Large intestine (tissue), 12 donors: ENCODE results near the gene NPIPB4. TPM values are rescaled to one million over a fixed set of nuclear protein-coding genes. Genes with fewer than 3 reads are reported as not detected.
"Not testable (repeated sequence)": the region's sequence is repeated elsewhere in the genome, so short reads cannot be mapped to it uniquely, and the experiment has no call there.

Experiments
- DNase-seq, 2 donors: peaks; one replicate each; pipeline versions ENCODE4 v3.0.0 to v3.0.0-alpha.2; 2013
- H3K27ac ChIP-seq: one replicate; pipeline ENCODE4 v1.5.1; 2013; ENCODE audit warnings: low read length
- H3K27me3 ChIP-seq: 2 replicates; pipeline ENCODE4 v1.6.1; 2013; ENCODE audit warnings: low read length; ENCODE audit not compliant: control insufficient read depth, insufficient read depth
- H3K36me3 ChIP-seq: 2 replicates; pipeline ENCODE4 v1.6.1; 2013; ENCODE audit warnings: low read length; ENCODE audit not compliant: control insufficient read depth, insufficient read depth
- H3K4me1 ChIP-seq: one replicate; pipeline ENCODE4 v1.6.1; 2013; ENCODE audit warnings: low read length; ENCODE audit not compliant: control insufficient read depth, insufficient read depth
- H3K4me3 ChIP-seq: one replicate; pipeline ENCODE4 v1.5.1; 2013; ENCODE audit warnings: low read length
- H3K9me3 ChIP-seq: one replicate; pipeline ENCODE4 v1.6.1; 2013; ENCODE audit warnings: mild to moderate bottlenecking, low read depth, low read length, moderate library complexity; ENCODE audit not compliant: control insufficient read depth
- WGBS: methylation state at CpG from one replicate; pipeline ENCODE4 v1.1.5; 2013; ENCODE audit warnings: low lambda C conversion rate; ENCODE audit not compliant: insufficient coverage; 5-methylcytosine and 5-hydroxymethylcytosine counted together
- long read RNA-seq, 11 donors: transcript quantifications; one replicate each; lab custom pipeline, GENCODE V29; 2026
- polyA plus RNA-seq: library from polyadenylated mRNA; unstranded; fragments of 120-200 nt; gene quantifications from one replicate; pipeline ENCODE4 v1.2.1, GENCODE V29; 2013

NPIPB4 gene
- polyA plus RNA-seq, result 157 TPM
- long read RNA-seq, donor 1, result 0 reads
- long read RNA-seq, donor 2, partial matches to known transcripts, result 0 of 1 reads
- long read RNA-seq, donor 2, other reads (novel, unspliced or antisense), result 0 of 1 reads
- long read RNA-seq, donor 3, result 0 reads
- long read RNA-seq, donor 4, result 0 reads
- long read RNA-seq, donor 5, result 0 reads
- long read RNA-seq, donor 6, partial matches to known transcripts, result 18 of 18 reads
- long read RNA-seq, donor 6, other reads (novel, unspliced or antisense), result 0 of 18 reads
- long read RNA-seq, donor 7, partial matches to known transcripts, result 15 of 15 reads
- long read RNA-seq, donor 7, other reads (novel, unspliced or antisense), result 0 of 15 reads
- long read RNA-seq, donor 8, result 0 reads
- long read RNA-seq, donor 9, result 0 reads
- long read RNA-seq, donor 10, result 0 reads
- long read RNA-seq, donor 11, result 0 reads

DNA sequence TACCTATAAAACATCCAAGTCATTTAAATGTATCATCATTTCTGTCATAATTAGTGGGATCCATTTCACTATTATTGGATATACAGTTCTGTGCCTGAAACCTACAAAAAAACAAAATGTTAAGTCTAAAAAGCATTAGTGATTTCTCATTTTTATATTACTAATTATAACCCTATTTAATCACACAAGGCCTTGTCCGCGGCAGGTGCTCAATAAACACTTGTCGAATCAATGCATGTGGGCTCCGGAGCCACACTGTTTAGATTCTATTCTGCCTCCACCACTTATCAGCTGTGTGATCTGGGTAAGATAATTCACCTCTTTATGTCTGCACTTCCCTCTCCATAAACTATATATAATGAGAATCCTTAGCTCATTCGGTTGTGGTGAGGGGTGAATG is at the start of gene NPIPB4:
Gene NPIPB4 (minus strand): TSS at position 101 of the 400 bp plus-strand sequence. CDS start 378 bp downstream, outside the sequence.
- DNase-seq, H3K4me3 ChIP-seq, H3K4me1 ChIP-seq, H3K27ac ChIP-seq, H3K27me3 ChIP-seq, H3K36me3 ChIP-seq, H3K9me3 ChIP-seq: not testable (repeated sequence)
- WGBS, result no CpG with 5 or more reads among the region's 5 CpGs

DNA sequence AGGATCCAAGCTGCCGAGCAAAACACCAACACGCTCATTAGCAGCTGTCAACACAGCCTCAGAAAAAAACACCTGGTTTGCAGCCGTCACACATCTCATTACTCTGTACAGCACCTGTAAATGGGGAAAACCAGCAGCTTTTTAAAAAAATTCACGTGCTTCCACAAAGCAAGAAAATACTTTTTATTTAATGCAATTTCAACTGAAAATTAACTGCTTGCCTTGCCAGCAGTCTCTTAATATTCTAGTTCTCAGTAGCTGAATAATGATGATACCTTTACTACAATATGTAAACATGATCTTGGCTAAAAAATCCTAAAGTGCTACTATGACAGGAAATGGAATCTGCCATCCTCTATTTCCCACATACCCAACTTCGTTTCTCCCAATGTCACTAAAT is 41.4 kb upstream of the NPIPB4 start:
- not testable (repeated sequence) for H3K27me3 ChIP-seq, H3K4me1 ChIP-seq, H3K9me3 ChIP-seq, H3K4me3 ChIP-seq, DNase-seq, H3K36me3 ChIP-seq, H3K27ac ChIP-seq
- WGBS, result no CpG with 5 or more reads among the region's 5 CpGs

DNA sequence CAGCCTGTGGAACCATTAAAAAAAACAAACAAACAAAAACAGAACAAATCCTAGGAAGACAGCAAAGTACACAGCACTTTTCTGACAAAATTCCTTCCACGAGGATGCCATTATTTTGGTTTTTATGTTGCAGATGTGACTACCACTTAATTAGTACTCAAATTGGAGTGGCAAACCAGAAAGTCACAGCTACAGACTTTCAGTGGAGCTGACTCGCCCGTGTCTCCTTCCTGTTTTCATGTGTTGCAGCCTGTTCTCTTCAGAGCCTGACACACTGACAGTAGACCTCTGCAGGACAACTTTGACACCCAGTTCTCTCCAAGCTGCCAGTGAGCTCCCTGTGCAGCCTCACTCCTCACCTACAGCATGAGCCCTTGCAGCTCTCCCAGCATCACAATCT is 24.4 kb upstream of the NPIPB4 start:
- not testable (repeated sequence) for DNase-seq, H3K4me3 ChIP-seq, H3K4me1 ChIP-seq, H3K27ac ChIP-seq, H3K9me3 ChIP-seq, H3K36me3 ChIP-seq, H3K27me3 ChIP-seq
- WGBS, result no CpG with 5 or more reads among the region's 3 CpGs

DNA sequence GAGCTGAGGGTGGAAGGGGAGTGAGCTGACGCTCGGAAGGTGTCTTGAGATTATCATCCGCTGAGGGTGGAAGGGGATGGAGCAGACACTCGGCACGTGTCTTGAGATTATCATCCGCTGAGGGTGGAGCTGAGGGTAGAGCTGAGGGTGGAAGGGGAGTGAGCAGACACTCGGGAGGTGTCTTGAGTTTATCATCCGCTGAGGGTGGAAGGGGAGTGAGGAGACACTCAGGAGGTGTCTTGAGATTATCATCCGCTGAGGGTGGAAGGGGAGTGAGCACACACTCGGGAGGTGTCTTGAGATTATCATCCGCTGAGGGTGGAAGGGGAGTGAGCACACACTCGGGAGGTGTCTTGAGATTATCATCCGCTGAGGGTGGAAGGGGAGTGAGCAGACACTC is 20.4 kb downstream of the NPIPB4 start:
- H3K4me1 ChIP-seq, DNase-seq, H3K36me3 ChIP-seq, H3K27me3 ChIP-seq, H3K27ac ChIP-seq, H3K4me3 ChIP-seq, H3K9me3 ChIP-seq: not testable (repeated sequence)
- no CpG with 5 or more reads among the region's 13 CpGs for WGBS

DNA sequence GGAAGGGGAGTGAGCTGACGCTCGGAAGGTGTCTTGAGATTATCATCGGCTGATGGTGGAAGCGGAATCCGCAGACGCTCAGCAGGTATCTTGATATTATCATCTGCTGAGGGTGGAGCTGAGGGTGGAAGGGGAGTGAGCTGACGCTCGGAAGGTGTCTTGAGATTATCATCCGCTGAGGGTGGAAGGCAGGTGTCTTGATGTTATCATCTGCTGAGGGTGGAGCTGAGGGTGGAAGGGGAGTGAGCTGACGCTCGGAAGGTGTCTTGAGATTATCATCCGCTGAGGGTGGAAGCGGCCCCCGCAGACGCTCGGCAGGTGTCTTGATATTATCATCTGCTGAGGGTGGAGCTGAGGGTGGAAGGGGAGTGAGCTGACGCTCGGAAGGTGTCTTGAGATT is 21.2 kb downstream of the NPIPB4 start:
- no CpG with 5 or more reads among the region's 18 CpGs for WGBS
- H3K36me3 ChIP-seq, H3K27ac ChIP-seq, DNase-seq, H3K4me3 ChIP-seq, H3K4me1 ChIP-seq, H3K27me3 ChIP-seq, H3K9me3 ChIP-seq: not testable (repeated sequence)

DNA sequence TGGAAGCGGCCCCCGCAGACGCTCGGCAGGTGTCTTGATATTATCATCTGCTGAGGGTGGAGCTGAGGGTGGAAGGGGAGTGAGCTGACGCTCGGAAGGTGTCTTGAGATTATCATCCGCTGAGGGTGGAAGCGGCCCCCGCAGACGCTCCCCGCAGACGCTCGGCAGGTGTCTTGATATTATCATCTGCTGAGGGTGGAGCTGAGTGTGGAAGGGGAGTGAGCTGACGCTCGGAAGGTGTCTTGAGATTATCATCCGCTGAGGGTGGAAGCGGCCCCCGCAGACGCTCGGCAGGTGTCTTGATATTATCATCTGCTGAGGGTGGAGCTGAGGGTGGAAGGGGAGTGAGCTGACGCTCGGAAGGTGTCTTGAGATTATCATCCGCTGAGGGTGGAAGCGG is 21.8 kb downstream of the NPIPB4 start:
- whole genome bisulfite sequencing, result no CpG with 5 or more reads among the region's 24 CpGs
- not testable (repeated sequence) for H3K36me3 ChIP-seq, H3K4me3 ChIP-seq, H3K27me3 ChIP-seq, DNase-seq, H3K9me3 ChIP-seq, H3K4me1 ChIP-seq, H3K27ac ChIP-seq

DNA sequence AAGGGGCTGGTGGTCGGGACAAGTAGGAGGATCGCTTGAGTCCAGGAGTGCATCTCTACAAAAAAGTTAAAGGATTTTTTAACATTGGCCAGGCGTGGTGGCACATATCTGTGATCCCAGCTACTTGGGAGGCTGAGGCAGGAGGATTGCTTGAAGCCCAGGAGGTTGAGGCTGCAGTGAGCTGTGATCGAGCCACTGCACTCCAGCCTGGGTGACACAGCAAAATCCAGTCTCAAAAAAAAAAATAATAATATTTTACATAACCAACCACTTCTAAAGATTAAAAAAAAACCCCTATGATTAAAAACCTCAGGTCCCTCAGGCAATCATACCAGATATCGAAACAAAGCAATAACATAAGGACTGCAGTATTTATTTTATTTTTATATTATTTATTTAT is 23.3 kb downstream of the NPIPB4 start:
- not testable (repeated sequence) for DNase-seq, H3K4me1 ChIP-seq, H3K9me3 ChIP-seq, H3K27me3 ChIP-seq, H3K36me3 ChIP-seq, H3K27ac ChIP-seq, H3K4me3 ChIP-seq
- no CpG with 5 or more reads among the region's 5 CpGs for WGBS

DNA sequence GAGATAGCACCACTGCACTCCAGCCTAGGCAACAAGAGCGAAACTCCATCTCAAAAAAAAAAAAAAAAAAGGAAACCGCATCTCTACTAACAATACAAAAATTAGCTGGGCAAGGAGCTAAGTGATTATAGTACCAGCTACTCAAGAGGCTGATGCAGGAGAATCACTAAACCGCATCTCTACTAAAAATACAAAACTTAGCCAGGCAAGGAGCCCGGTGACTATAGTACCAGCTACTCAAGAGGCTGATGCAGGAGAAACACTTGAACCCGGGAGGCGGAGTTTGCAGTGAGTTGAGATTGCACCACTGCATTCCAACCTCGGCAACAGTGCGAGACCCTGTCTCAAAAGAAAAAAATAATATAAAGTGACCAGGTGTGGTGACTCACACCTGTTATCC is 27.6 kb downstream of the NPIPB4 start:
- no CpG with 5 or more reads among the region's 8 CpGs for WGBS
- not testable (repeated sequence) for H3K27me3 ChIP-seq, H3K4me1 ChIP-seq, H3K4me3 ChIP-seq, H3K27ac ChIP-seq, H3K9me3 ChIP-seq, H3K36me3 ChIP-seq, DNase-seq

DNA sequence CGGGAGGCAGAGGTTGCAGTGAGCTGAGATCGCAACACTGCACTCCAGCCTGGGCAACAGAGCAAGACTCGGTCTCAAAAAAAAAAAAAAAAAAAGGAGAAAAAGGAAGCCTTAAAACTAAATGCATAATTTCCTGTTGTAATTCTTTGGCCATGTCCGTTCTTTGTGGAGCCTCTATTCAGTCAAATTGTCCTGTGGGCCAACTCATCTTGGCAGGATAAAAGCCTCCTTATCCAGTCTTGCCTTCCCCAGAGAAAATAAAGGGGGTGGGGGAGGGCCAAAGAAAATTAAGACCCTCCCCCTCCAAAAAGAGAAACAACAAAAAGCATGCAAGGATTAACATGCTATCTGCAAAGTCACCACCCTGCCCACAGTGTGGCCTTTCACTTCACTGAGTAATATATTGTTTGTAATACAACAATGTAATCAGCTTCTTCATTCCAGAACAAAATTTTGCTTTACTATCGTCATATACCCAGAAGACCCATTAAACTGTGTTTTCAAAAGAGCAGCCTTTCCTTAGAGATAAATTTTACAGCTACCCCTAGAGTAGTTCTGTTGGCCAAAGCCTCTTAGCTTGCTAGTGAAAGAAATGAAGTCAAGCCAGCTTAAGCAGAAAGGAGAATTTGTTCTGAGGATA is 31.4 kb downstream of the NPIPB4 start:
- H3K27me3 ChIP-seq, H3K4me1 ChIP-seq, H3K27ac ChIP-seq, H3K9me3 ChIP-seq, H3K4me3 ChIP-seq, DNase-seq, H3K36me3 ChIP-seq: not testable (repeated sequence)
- WGBS, result no CpG with 5 or more reads among the region's 5 CpGs

DNA sequence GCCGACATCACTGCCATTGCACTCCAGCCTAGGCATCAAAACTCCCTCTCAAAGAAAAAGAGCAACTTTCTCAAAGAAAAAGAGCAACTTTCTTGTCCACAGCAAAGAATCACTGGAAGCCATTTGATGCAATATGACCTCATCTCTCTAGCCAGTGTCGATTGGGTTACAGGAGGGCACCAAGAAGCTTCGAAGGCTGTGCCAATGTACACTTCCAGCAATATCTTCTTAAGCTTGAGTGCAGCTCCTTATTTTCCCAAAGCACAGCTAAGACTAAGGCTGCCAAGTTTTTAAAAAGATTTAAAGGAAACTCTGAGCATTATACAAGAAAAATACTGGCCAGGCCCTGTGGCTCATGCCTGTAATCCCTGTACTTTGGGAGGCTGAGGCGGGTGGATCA is 32.0 kb downstream of the NPIPB4 start:
- H3K9me3 ChIP-seq, H3K4me1 ChIP-seq, H3K36me3 ChIP-seq, H3K27me3 ChIP-seq, H3K27ac ChIP-seq, H3K4me3 ChIP-seq, DNase-seq: not testable (repeated sequence)
- WGBS, result no CpG with 5 or more reads among the region's 4 CpGs

DNA sequence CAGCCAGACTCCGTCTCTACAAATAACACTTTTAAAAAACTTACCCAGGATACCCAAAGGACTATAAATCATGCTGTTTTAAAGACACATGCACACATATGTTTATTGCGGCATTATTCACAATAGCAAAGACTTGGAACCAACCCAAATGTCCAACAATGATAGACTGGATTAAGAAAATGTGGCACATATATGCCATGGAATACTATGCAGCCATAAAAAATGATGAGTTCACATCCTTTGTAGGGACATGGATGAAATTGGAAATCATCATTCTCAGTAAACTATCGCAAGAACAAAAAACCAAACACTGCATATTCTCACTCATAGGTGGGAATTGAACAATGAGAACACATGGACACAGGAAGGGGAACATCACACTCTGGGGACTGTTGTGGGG is 34.3 kb downstream of the NPIPB4 start:
- H3K36me3 ChIP-seq, H3K27ac ChIP-seq, H3K4me1 ChIP-seq, H3K9me3 ChIP-seq, H3K4me3 ChIP-seq, H3K27me3 ChIP-seq, DNase-seq: not testable (repeated sequence)
- WGBS, result no CpG with 5 or more reads among the region's 3 CpGs
